Heart right ventricle (tissue), 16 donors: ENCODE data around the gene SMYD3. TPM values are rescaled to one million over a fixed set of nuclear protein-coding genes. Genes with fewer than 3 reads are reported as not detected.
"Not testable (repeated sequence)": the region's sequence is repeated elsewhere in the genome, so short reads cannot be mapped to it uniquely, and the experiment has no call there.

Experiments
- ATAC-seq, 8 donors: fragments of 200-7000 bp; cut with Tn5 transposase; one replicate each; pipeline ENCODE4 v1.9.1; 2020; ENCODE audit warnings: mild to moderate bottlenecking in 8 of 8, moderate library complexity in 8 of 8, moderate number of reproducible peaks in 1 of 8
- DNase-seq, 2 donors: peaks; one replicate each; pipeline ENCODE4 v3.0.0-alpha.2; 2020
- H3K27ac ChIP-seq, 10 donors: fragments of 200-600 bp; sonication (generic) in 2 of 10; one replicate each; pipeline versions ENCODE4 v1.5.0 to v1.8.0; 2020 to 2022; ENCODE audit warnings: mild to moderate bottlenecking in 3 of 10
- H3K27me3 ChIP-seq, 7 donors: fragments of 200-600 bp; one replicate each; pipeline ENCODE4 v1.8.0; 2021 to 2022; ENCODE audit warnings: mild to moderate bottlenecking in 2 of 7
- H3K36me3 ChIP-seq, 9 donors: fragments of 200-600 bp; sonication (generic) in 1 of 9; one replicate each; pipeline versions ENCODE4 v1.5.0 to v1.8.0; 2020 to 2022; ENCODE audit warnings: mild to moderate bottlenecking in 2 of 9
- H3K4me1 ChIP-seq, 9 donors: fragments of 200-600 bp; sonication (generic) in 1 of 9; one replicate each; pipeline versions ENCODE4 v1.5.0 to v1.8.0; 2020 to 2022; ENCODE audit warnings: mild to moderate bottlenecking in 4 of 9
- H3K4me3 ChIP-seq, 10 donors: fragments of 200-600 bp; sonication (generic) in 2 of 10; one replicate each; pipeline versions ENCODE4 v1.5.0 to v1.8.0; 2020 to 2022; ENCODE audit warnings: mild to moderate bottlenecking in 7 of 10, moderate library complexity in 2 of 10
- H3K9me3 ChIP-seq, 11 donors: fragments of 200-600 bp in 10 of 11; sonication (generic) in 2 of 11; one replicate each; pipeline versions ENCODE4 v1.5.0 to v1.8.0; 2013 to 2022; ENCODE audit warnings: mild to moderate bottlenecking in 2 of 11, control low read depth in 1 of 11, moderate library complexity in 1 of 11
- WGBS, 2 donors: extraction: QIAGEN DNeasy Blood & Tissue Kit; methylation state at CpG; one replicate each; pipeline ENCODE4 v1.1.7; 2013; ENCODE audit warnings: inconsistent platforms in 1 of 2; 5-methylcytosine and 5-hydroxymethylcytosine counted together
- intact Hi-C, 10 donors: fragments of 100-400 bp; cut with DNase I; formaldehyde crosslinking; loops; one replicate each; pipeline versions ENCODE4 v1.11.1 to v1.14.2; 2022
- polyA plus RNA-seq, 2 donors: library from polyadenylated mRNA; stranded (reverse); fragments of 200-250 nt; gene quantifications; one replicate each; pipeline ENCODE4 v1.2.3, GENCODE V29; 2013
- total RNA-seq, 10 donors: library from RNA; stranded (reverse); fragmentation: NEBNext Ultra II Directional in 3 of 10; extraction: Animal tissue kit (Norgen Biotek cat#: 25700) in 3 of 10; gene quantifications; one replicate each; pipeline versions ENCODE4 v1.2.1 to v1.2.4, GENCODE V29; 2021 to 2023
- TF ChIP-seq, protein P1 (sequence below), 9 donors: fragments of 200-600 bp; sonication (generic) in 2 of 9; IDR thresholded peaks; one replicate each; pipeline versions ENCODE4 v1.5.0 to v1.8.0; 2021 to 2022; ENCODE audit warnings: antibody characterized with exemption in 9 of 9, mild to moderate bottlenecking in 5 of 9, moderate library complexity in 1 of 9
- donor health status: Arrhythmogenic right ventricular cardiomyopathy.
- donor health status: ischemic (EF 13 %, LVEDD 7.1; RV severe dilation, severe dysfunction).
- donor health status: healthy with polysubstance abuse.
- donor health status: DM: no; HTN: yes; CAD: no.
- donor health status: DM: no; HTN: no; CAD: no.
- donor health status: ischemic (EF 25% LVEDD 6.9; RV normal size, moderate dysfunction).
- donor health status: ischemic (EF 25% LVEDD 5.7; RV mildly dilated, moderate dysfunction).
- donor health status: healthy.
- donor health status: DM: yes; HTN: yes; CAD: no.
- donor health status: Ischemic cardiomyopathy.
- donor health status: ischemic (EF 35%, LVEDD 5.7; RV mildly dilated, moderate dysfunction).
- donor health status: nonischemic (EF 11% LVEDD 7.7; RV severe dilation, severe dysfunction).
- donor health status: DM: yes; HTN: yes; CAD: no.
- donor health status: PGD.
- donor health status: ischemic (EF 29% LVEDD 5.4; RV normal size, mild dysfunction).
- donor health status: nonischemic (EF 23%, LVEDD 6.1; RV moderate dilation, normal function).

SMYD3 gene
- total and polyA plus RNA-seq, 12 donors: 5.9 to 13.9 (median 8.1) TPM

GRCh38 chr1:245748646-245749045 is 758.4 kb downstream of the SMYD3 start:
- peaks cover 0 to 22% (median 0%) of the 10 kb centered on the region in 9 donors for H3K36me3 ChIP-seq
- 93 to 97% methylated on average over 3 of the region's 3 CpGs for WGBS, 2 donors
- H3K27me3 ChIP-seq: no peaks in the 10 kb centered on the region
- H3K27ac ChIP-seq: no peak overlapping the region
- H3K9me3 ChIP-seq: peaks cover 0 to 37% (median 0%) of the 10 kb centered on the region in 11 donors
- intact Hi-C loops: no loop called here
- H3K4me3 ChIP-seq: no peak overlapping the region
- ATAC-seq (no peak), DNase-seq (no peak)
- TF ChIP-seq, protein P1, sequence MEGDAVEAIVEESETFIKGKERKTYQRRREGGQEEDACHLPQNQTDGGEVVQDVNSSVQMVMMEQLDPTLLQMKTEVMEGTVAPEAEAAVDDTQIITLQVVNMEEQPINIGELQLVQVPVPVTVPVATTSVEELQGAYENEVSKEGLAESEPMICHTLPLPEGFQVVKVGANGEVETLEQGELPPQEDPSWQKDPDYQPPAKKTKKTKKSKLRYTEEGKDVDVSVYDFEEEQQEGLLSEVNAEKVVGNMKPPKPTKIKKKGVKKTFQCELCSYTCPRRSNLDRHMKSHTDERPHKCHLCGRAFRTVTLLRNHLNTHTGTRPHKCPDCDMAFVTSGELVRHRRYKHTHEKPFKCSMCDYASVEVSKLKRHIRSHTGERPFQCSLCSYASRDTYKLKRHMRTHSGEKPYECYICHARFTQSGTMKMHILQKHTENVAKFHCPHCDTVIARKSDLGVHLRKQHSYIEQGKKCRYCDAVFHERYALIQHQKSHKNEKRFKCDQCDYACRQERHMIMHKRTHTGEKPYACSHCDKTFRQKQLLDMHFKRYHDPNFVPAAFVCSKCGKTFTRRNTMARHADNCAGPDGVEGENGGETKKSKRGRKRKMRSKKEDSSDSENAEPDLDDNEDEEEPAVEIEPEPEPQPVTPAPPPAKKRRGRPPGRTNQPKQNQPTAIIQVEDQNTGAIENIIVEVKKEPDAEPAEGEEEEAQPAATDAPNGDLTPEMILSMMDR (IDR thresholded peaks at IDR 0.05): no peak
- H3K4me1 ChIP-seq: no peaks in the 10 kb centered on the region

DNA sequence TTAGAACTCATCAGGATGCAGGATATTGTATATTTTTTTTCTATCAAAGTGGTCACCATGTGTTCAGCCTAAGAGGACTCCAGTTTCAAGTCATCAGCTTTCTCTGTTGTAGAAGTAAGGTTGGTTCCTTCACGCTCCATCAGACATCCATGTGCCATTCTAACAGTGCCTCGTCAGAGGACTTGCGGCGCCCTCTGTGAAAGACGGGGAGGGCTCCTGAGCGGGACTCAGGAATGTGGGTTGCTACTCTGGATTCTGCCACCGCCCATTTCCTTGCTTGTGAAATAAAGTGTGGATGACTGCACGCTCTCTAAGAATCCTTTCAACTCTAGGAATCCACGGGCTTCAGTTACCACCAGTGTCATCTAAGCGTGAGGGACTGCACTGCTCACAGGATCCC is 758.8 kb downstream of the SMYD3 start:
- 77 to 91% methylated on average over 10 of the region's 10 CpGs for WGBS, 2 donors
- H3K4me1 ChIP-seq: no peaks in the 10 kb centered on the region
- no peak for ATAC-seq
- H3K27me3 ChIP-seq: no peaks in the 10 kb centered on the region
- peaks cover 0 to 22% (median 0%) of the 10 kb centered on the region in 9 donors for H3K36me3 ChIP-seq
- no peak overlapping the region for H3K4me3 ChIP-seq
- intact Hi-C loops: no loop called here
- H3K27ac ChIP-seq: no peak overlapping the region
- TF ChIP-seq, protein P1 (IDR thresholded peaks at IDR 0.05): no peak
- peaks cover 0 to 37% (median 0%) of the 10 kb centered on the region in 11 donors for H3K9me3 ChIP-seq
- no peak for DNase-seq

- Histone ChIP-seq H3K9me3 (peaks cover 0 to 32% (median 0%) of the 10 kb centered on the region in 11 donors), H3K27me3 (no peaks in the 10 kb centered on the region), H3K27ac (no peak overlapping the region), H3K4me3 (no peak overlapping the region), H3K4me1 (no peaks in the 10 kb centered on the region), H3K36me3 (no peaks in the 10 kb centered on the region)
- 76 to 83% methylated on average over 9 of the region's 9 CpGs for WGBS, 2 donors
- intact Hi-C loops: no loop called here
- DNase-seq (no peak), ATAC-seq (no peak)
- TF ChIP-seq, protein P1 (IDR thresholded peaks at IDR 0.05): no peak
These were observed 764.2 kb downstream of the SMYD3 start for GRCh38 chr1:245742896-245743295.

DNA sequence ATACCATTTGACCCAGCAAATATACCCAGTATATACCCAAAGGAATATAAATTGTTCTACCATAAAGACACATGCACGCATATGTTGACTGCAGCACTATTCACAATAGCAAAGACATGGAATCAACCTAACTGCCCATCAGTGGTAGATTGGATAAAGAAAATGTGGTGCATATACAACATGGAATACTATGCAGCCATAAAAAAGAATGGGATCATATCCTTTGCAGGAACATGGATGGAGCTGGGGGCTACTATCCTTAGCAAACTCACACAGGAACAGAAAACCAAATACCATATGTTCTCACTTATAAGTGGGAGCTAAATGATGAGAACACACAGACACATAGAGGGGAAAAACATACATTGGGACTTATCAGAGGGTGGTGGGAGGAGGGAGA is 766.7 kb downstream of the SMYD3 start:
- WGBS, 2 donors: 95 to 98% methylated on average over 1 of the region's 1 CpG
- H3K4me3 ChIP-seq, H3K27me3 ChIP-seq, H3K36me3 ChIP-seq, H3K4me1 ChIP-seq, DNase-seq, intact Hi-C loops, H3K27ac ChIP-seq, ATAC-seq: not testable (repeated sequence)
- H3K9me3 ChIP-seq: peaks cover 0 to 12% (median 0%) of the 10 kb centered on the region in 11 donors

DNA sequence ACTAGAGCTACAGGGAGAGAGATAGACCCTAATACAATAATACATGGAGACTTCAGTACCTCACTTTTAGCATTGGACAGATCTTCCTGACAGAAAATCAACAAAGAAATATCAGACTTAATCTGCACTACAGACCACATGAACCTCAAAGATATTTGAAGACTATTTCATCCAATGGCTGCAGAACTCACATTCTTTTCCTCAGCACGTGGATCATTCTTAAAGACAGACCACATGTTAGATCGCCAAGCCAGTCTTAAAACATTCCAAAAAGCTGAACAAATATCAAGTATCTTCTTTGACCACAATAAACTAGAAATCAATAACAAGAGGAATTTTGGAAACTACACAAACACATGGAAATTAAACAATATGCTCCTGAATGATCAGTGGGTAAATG is 776.3 kb downstream of the SMYD3 start:
- Histone ChIP-seq H3K4me3 (no peak overlapping the region), H3K9me3 (peaks cover 0 to 67% (median 9%) of the 10 kb centered on the region in 11 donors)
- no peak for ATAC-seq

DNA sequence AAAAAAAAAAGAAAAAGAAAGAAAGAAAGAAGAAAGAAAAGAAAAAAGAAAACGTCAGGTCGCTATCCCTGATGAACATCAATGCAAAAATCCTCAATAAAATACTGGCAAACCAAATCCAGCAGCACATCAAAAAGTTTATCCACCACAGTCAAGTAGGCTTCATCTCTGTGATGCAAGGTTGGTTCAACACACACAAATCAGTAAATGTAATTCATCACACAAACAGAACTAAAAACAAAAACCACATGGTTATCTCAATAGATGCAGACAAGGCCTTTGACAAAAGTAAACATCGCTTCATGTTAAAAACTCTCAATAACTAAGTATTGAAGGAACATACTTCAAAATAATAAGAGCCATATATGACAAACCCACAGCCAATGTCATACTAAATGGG is 779.0 kb downstream of the SMYD3 start:
- H3K4me3 ChIP-seq, H3K27me3 ChIP-seq, H3K4me1 ChIP-seq, H3K36me3 ChIP-seq, ATAC-seq, H3K27ac ChIP-seq, intact Hi-C loops, DNase-seq: not testable (repeated sequence)
- H3K9me3 ChIP-seq: peaks cover 0 to 66% (median 6%) of the 10 kb centered on the region in 11 donors
- WGBS, 2 donors: 95 to 96% methylated on average over 3 of the region's 3 CpGs

More for the DNA sequence above, 776.3 kb downstream of the SMYD3 start:
- WGBS, 2 donors: 86 to 94% methylated on average over 2 of the region's 2 CpGs
- TF ChIP-seq, protein P1 (IDR thresholded peaks at IDR 0.05): no peak
- Histone ChIP-seq H3K36me3 (no peaks in the 10 kb centered on the region), H3K27me3 (no peaks in the 10 kb centered on the region), H3K4me1 (no peaks in the 10 kb centered on the region), H3K27ac (no peak overlapping the region)
- intact Hi-C loops: no loop called here
- DNase-seq: no peak
